ENCODE results near the gene TXNDC11.

Gene TXNDC11

DNA sequence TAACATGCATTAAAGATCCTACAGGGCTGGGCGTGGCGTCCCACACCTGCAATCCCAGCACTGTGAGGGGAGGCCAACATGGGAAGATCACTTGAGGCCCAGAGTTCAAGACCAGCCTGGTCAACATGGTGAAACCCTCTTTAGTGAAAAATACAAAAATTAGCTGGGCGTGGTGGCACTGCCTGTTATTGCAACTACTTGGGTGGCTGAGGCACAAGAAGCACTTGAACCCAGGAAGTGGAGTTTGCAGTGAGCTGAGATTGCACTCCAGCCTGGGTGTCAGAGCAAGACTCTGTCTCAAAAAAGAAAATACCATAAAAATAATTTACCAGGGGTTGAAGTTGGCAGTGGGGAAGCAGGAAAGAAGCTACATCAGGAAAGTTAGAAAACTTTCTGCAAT lies 12.9 kb downstream of the TXNDC11 start:
- DNase-seq (ENCODE audit: low read depth, low spot score), result no peak
- Histone ChIP-seq H3K9ac (ENCODE audit: insufficient read length, low read depth) (no peak overlapping the region), H3K27me3 (ENCODE audit: insufficient read depth, insufficient read length) (no peaks in the 10 kb centered on the region), H3K4me1 (ENCODE audit: insufficient read depth, insufficient read length) (no peaks in the 10 kb centered on the region), H3K36me3 (ENCODE audit: insufficient read depth, insufficient read length, low read length) (peaks cover 81% of the 10 kb centered on the region), H3K9me3 (ENCODE audit: insufficient read depth, low read length) (no peaks in the 10 kb centered on the region), H3K4me3 (ENCODE audit: insufficient read length, low read depth) (no peak overlapping the region)
- TF ChIP-seq ZNF274 (IDR thresholded peaks at IDR 0.05; ENCODE audit: low read depth, low read length) (no peak), SUZ12 (IDR thresholded peaks at IDR 0.05; ENCODE audit: extremely low read depth, insufficient read depth, insufficient read length) (no peak), YY1 (IDR thresholded peaks at IDR 0.05; ENCODE audit: insufficient read depth, insufficient read length) (no peak)

GRCh38 chr16:11727796-11728543 lies 14.7 kb downstream of the TXNDC11 start:
- H3K4me3 ChIP-seq (ENCODE audit: insufficient read length, low read depth), result no peak overlapping the region
- no peaks in the 10 kb centered on the region for H3K27me3 ChIP-seq (ENCODE audit: insufficient read depth, insufficient read length)
- DNase-seq (ENCODE audit: low read depth, low spot score), result no peak
- no peaks in the 10 kb centered on the region for H3K9me3 ChIP-seq (ENCODE audit: insufficient read depth, low read length)
- no peaks in the 10 kb centered on the region for H3K4me1 ChIP-seq (ENCODE audit: insufficient read depth, insufficient read length)
- H3K9ac ChIP-seq (ENCODE audit: insufficient read length, low read depth), result no peak overlapping the region
- no peak for TF ChIP-seq SUZ12 (IDR thresholded peaks at IDR 0.05; ENCODE audit: extremely low read depth, insufficient read depth, insufficient read length)
- TF ChIP-seq YY1 (IDR thresholded peaks at IDR 0.05; ENCODE audit: insufficient read depth, insufficient read length), result no peak
- no peak for TF ChIP-seq ZNF274 (IDR thresholded peaks at IDR 0.05; ENCODE audit: low read depth, low read length)
- peaks cover 71% of the 10 kb centered on the region for H3K36me3 ChIP-seq (ENCODE audit: insufficient read depth, insufficient read length, low read length)

DNA sequence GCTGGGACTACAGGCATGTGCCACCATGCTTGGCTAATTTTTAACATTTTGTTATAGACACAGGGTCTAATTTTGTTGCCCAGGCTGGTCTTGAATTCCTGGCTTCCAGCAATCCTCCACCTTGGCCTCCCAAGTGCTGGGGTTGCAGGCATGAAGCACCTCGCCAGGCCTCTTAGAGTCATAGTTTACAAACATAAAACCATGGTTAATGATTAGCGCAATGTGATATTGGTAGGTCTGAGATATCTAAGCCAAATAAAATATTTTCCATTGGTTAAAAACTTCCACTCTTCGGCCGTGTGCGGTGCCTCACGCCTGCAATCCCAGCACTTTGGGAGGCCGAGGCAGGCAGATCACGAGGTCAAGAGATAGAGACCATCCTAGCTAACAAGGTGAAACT lies 16.6 kb downstream of the TXNDC11 start:
- Histone ChIP-seq H3K9ac (ENCODE audit: insufficient read length, low read depth) (no peak overlapping the region), H3K4me1 (ENCODE audit: insufficient read depth, insufficient read length) (no peaks in the 10 kb centered on the region), H3K9me3 (ENCODE audit: insufficient read depth, low read length) (no peaks in the 10 kb centered on the region), H3K4me3 (ENCODE audit: insufficient read length, low read depth) (no peak overlapping the region), H3K36me3 (ENCODE audit: insufficient read depth, insufficient read length, low read length) (peaks cover 62% of the 10 kb centered on the region), H3K27me3 (ENCODE audit: insufficient read depth, insufficient read length) (no peaks in the 10 kb centered on the region)
- TF ChIP-seq SUZ12 (IDR thresholded peaks at IDR 0.05; ENCODE audit: extremely low read depth, insufficient read depth, insufficient read length), result no peak
- no peak for TF ChIP-seq ZNF274 (IDR thresholded peaks at IDR 0.05; ENCODE audit: low read depth, low read length)
- TF ChIP-seq YY1 (IDR thresholded peaks at IDR 0.05; ENCODE audit: insufficient read depth, insufficient read length), result no peak
- no peak for DNase-seq (ENCODE audit: low read depth, low spot score)

DNA sequence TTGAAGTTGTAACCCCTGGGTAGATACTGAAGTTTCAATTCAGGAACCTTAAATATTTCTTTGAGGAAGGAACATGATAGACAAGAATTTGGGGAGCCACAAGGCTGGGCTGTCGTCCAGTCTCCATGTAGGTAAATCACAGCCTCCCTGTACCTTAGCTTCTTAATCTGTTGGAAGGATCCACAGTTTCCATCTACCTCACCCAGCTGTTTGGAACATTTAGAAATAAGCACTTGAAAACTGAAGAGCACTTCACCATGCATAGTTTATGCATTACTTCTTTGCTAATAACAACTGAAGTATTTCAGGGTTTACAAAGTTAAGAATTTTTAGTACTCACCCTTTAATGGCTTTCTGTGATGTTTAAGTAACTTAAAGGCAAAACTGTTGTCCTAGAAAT lies 17.2 kb downstream of the TXNDC11 start:
- peaks cover 61% of the 10 kb centered on the region for H3K36me3 ChIP-seq (ENCODE audit: insufficient read depth, insufficient read length, low read length)

DNA sequence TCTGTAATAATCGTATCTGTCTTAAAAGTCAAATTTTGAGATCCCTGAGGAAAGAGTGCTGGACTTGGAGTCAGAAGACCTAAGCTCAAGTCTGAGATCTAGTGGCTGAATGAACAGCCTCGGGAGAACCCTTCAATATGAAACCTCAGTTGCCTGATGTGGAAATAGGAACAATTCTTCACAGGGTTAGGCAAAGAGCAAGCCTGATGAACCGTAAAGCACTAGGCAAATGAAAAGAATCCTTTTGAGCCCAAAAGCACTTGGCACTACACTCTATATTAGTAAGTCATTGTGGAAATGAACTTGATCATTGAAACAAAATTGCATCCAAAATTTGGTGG lies 20.2 kb downstream of the TXNDC11 start:
- peaks cover 49% of the 10 kb centered on the region for H3K36me3 ChIP-seq (ENCODE audit: insufficient read depth, insufficient read length, low read length)
- no peak overlapping the region for H3K9ac ChIP-seq (ENCODE audit: insufficient read length, low read depth)

More for the DNA sequence above, 17.2 kb downstream of the TXNDC11 start:
- H3K4me3 ChIP-seq (ENCODE audit: insufficient read length, low read depth), result no peak overlapping the region
- H3K9me3 ChIP-seq (ENCODE audit: insufficient read depth, low read length), result no peaks in the 10 kb centered on the region
- TF ChIP-seq ZNF274 (IDR thresholded peaks at IDR 0.05; ENCODE audit: low read depth, low read length) (no peak), SUZ12 (IDR thresholded peaks at IDR 0.05; ENCODE audit: extremely low read depth, insufficient read depth, insufficient read length) (no peak), YY1 (IDR thresholded peaks at IDR 0.05; ENCODE audit: insufficient read depth, insufficient read length) (no peak)
- no peak for DNase-seq (ENCODE audit: low read depth, low spot score)
- no peaks in the 10 kb centered on the region for H3K27me3 ChIP-seq (ENCODE audit: insufficient read depth, insufficient read length)
- no peaks in the 10 kb centered on the region for H3K4me1 ChIP-seq (ENCODE audit: insufficient read depth, insufficient read length)
- no peak overlapping the region for H3K9ac ChIP-seq (ENCODE audit: insufficient read length, low read depth)

DNA sequence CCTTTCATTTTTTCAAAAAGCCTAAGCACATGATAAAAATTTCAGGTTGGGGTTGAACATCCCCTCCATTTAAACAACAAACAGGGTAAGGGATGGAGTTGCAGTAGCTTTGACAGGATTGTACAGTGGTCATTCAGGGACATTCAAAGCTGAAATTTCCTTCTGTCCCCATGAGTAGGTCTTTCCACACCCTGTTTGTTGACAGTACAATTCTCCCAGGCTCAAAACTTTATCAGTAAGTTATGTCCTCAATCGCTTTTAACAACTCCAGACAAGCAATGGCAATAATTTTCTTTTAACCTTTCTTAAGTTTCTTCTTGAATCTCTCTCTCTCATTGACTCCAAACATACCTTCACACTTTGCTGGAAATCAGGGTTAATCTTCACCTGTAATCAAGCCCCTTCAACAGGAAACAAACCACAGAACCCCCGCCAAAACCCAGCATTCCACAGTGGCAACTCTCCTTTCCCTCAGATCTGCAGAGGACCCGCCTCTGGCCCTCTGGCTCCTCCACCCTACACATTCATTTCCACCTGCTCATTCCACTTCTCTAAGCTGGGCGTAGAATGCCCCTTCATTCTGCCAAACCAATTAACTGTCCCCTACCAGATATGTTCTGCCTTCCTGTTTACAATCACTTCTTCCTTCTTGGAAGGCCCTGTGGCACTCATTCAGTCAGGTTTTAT lies 20.7 kb downstream of the TXNDC11 start:
- H3K9ac ChIP-seq (ENCODE audit: insufficient read length, low read depth), result no peak overlapping the region
- H3K27me3 ChIP-seq (ENCODE audit: insufficient read depth, insufficient read length), result no peaks in the 10 kb centered on the region
- H3K4me3 ChIP-seq (ENCODE audit: insufficient read length, low read depth), result no peak overlapping the region
- no peaks in the 10 kb centered on the region for H3K4me1 ChIP-seq (ENCODE audit: insufficient read depth, insufficient read length)
- TF ChIP-seq YY1 (IDR thresholded peaks at IDR 0.05; ENCODE audit: insufficient read depth, insufficient read length) (no peak), ZNF274 (IDR thresholded peaks at IDR 0.05; ENCODE audit: low read depth, low read length) (no peak), SUZ12 (IDR thresholded peaks at IDR 0.05; ENCODE audit: extremely low read depth, insufficient read depth, insufficient read length) (no peak)
- H3K36me3 ChIP-seq (ENCODE audit: insufficient read depth, insufficient read length, low read length), result peaks cover 49% of the 10 kb centered on the region
- no peaks in the 10 kb centered on the region for H3K9me3 ChIP-seq (ENCODE audit: insufficient read depth, low read length)
- DNase-seq (ENCODE audit: low read depth, low spot score), result no peak

More for the DNA sequence above, 20.2 kb downstream of the TXNDC11 start:
- H3K27me3 ChIP-seq (ENCODE audit: insufficient read depth, insufficient read length), result no peaks in the 10 kb centered on the region
- H3K4me3 ChIP-seq (ENCODE audit: insufficient read length, low read depth), result no peak overlapping the region
- H3K4me1 ChIP-seq (ENCODE audit: insufficient read depth, insufficient read length), result no peaks in the 10 kb centered on the region
- no peaks in the 10 kb centered on the region for H3K9me3 ChIP-seq (ENCODE audit: insufficient read depth, low read length)
- no peak for TF ChIP-seq ZNF274 (IDR thresholded peaks at IDR 0.05; ENCODE audit: low read depth, low read length)
- TF ChIP-seq SUZ12 (IDR thresholded peaks at IDR 0.05; ENCODE audit: extremely low read depth, insufficient read depth, insufficient read length), result no peak
- TF ChIP-seq YY1 (IDR thresholded peaks at IDR 0.05; ENCODE audit: insufficient read depth, insufficient read length), result no peak
- DNase-seq (ENCODE audit: low read depth, low spot score), result no peak

- DNase-seq (ENCODE audit: low read depth, low spot score), result no peak
- Histone ChIP-seq H3K9me3 (ENCODE audit: insufficient read depth, low read length) (no peaks in the 10 kb centered on the region), H3K4me1 (ENCODE audit: insufficient read depth, insufficient read length) (no peaks in the 10 kb centered on the region), H3K4me3 (ENCODE audit: insufficient read length, low read depth) (no peak overlapping the region), H3K27me3 (ENCODE audit: insufficient read depth, insufficient read length) (no peaks in the 10 kb centered on the region), H3K36me3 (ENCODE audit: insufficient read depth, insufficient read length, low read length) (peaks cover 38% of the 10 kb centered on the region), H3K9ac (ENCODE audit: insufficient read length, low read depth) (no peak overlapping the region)
- TF ChIP-seq SUZ12 (IDR thresholded peaks at IDR 0.05; ENCODE audit: extremely low read depth, insufficient read depth, insufficient read length), result no peak
- TF ChIP-seq ZNF274 (IDR thresholded peaks at IDR 0.05; ENCODE audit: low read depth, low read length), result no peak
- no peak for TF ChIP-seq YY1 (IDR thresholded peaks at IDR 0.05; ENCODE audit: insufficient read depth, insufficient read length)
Observed at GRCh38 chr16:11719762-11720161, 22.9 kb downstream of the TXNDC11 start.
